ELF-1 (cell line): ENCODE results near the gene GNAZ.
"Not testable (repeated sequence)": the region's sequence is repeated elsewhere in the genome, so short reads cannot be mapped to it uniquely, and the experiment has no call there.

ENCODE experiments used
- DNase-seq: peaks from one replicate; pipeline ENCODE4 v3.0.0-alpha.2; 2016; ENCODE audit warnings: low read depth, low spot score

GNAZ gene

DNA sequence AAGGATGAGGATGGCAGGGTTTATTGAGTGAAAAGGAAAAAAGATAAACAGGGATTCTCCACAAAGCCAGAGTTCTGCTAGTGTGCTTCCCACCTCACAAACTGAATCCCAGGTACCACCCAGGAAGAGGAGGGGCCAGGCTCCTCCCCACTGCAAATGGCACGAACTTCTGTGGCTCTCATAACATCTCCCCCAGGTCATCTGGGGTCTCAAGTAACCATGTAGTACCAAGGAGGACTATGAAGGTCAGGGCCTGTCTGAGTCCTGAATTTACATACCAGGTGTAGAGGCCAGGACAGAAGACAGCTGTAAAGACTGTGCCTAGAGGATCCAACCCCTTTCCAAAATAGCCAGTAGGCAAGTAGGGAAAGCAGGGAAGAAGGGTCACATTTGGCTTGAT is 25.7 kb upstream of the GNAZ start:
- DNase-seq: no peak

DNA sequence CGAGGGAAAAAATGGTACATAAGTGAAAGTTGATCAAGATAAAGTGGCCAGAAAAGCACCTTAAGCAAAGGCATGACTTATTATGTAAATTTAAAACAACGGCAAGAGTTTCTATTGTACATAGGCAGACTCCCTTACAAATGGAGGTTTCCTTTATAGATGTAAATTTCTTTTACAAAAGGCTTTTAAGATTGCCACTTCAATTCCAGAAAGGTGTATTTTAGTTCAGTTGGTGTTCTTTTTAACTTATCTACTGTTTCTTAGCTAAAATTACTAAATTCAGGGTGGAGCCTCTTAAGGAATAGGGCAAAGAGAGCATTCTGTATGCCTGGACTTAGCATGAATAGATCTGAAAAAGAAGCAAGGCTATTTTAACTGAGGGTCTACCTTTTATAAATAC is 24.9 kb upstream of the GNAZ start:
- DNase-seq: no peak

DNA sequence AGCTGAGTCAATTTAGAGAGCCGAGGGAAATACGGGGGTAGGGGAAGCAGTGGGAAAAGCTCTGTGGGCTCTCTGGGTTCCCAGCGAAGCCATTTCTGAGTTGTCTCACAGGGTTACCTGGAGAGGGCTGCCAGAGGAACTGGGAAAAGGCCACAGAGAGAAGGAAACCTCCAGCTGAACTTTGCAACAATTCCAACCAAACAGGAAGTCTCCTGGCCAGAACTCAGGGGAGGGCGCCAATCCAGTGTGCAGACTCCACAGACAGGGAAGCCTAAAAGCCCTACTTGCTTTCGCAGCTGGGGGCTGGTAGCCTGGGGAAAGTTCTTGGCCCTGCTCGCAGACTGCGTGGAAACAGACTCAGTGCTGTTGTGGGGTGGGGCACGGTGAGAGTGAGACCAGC is 23.1 kb upstream of the GNAZ start:
- no peak for DNase-seq

DNA sequence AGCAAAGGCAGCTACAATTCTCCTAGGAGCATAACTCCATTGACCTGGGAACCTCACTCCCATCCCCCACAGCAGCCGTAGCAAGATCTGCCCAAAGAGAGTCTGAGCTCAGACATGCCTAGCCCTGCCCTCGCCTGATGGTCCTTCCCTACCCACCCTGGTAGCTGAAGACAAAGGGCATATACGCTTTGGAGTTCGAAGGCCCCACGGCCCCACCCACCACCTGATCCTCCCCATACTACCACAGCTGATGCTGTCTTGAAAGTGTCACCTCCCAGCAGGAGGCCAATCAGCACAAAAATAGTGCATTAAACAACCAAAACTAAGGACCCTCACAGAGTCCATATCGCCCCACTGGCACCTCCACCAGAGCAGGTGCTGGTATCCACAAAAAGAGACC is 22.6 kb upstream of the GNAZ start:
- no peak for DNase-seq

DNA sequence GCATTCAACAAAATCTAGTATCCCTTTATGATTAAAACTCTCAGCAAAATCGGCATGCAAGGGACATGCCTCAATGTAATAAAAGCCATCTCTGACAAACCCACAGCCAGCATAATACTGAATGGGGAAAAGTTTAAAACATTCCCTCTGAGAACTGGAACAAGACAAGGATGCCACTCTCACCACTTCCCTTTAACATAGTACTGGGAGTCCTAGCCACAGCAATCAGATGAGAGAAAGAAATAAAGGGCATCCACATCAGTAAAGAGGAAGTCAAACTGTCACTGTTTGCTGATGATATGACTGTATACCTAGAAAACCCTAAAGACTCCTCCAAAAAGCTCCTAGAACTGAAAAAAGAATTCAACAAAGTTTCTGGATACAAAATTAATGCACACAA is 19.8 kb upstream of the GNAZ start:
- DNase-seq: not testable (repeated sequence)

DNA sequence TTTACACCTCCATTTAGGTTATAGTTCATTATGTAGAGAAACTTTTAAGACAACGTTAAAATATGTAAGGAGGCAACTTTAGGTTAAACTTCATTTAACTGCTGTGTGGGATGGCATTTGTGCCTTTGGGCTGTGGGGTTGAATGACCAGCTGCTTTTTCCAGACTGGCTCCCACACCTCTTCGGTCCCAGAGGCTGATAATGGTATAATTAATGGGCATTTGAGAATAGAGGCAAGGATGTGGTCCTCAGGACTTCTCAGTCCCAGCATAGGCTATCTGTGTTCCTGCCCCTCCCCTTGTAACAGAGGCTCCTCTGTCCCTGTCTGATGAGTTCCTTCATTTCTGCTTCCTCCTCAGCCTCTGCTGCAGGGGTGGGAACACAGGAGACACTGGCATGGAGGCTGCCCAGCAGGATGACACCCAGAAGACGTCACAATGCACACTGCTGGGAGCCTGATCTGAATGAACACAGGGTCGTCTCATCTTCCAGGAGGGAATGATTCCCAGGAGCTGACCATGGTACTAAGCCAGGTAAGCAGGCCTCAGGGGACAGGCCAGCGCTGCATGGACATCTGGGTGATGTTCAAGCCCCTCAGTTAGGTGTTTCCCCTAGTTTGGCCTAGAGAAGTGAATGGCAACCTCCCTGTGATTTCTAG is 17.1 kb upstream of the GNAZ start:
- peak; percentile 4 for DNase-seq

DNA sequence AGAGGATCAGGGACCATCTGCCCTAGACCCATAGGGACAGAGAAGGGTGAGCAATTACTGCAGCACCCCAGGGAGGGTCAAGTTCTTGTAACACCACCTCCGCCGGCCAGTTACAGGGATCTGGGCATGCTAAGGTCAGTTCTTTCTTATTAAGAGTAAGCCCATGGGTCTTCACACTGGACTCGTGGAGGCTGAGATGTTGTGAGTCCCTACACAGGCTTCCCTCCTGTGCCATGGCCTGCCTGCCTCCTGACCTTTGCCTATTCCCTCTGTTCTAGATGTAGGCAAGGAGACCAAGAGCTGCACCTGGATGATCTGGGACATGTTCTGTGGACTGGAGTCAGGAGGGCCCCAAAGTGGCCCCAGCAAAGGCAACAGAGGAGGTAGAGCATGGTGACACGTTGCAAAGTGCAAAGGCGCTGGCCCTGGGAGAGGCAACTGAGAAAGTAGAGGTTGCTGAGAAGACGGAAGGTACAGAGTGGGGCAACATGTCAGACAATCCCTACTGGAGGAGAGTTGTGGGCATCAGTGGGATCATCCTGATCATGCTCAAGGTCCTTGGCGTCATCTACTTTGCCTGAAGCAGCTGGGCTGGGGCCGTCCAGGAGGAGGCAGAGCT is 16.3 kb upstream of the GNAZ start:
- no peak for DNase-seq

DNA sequence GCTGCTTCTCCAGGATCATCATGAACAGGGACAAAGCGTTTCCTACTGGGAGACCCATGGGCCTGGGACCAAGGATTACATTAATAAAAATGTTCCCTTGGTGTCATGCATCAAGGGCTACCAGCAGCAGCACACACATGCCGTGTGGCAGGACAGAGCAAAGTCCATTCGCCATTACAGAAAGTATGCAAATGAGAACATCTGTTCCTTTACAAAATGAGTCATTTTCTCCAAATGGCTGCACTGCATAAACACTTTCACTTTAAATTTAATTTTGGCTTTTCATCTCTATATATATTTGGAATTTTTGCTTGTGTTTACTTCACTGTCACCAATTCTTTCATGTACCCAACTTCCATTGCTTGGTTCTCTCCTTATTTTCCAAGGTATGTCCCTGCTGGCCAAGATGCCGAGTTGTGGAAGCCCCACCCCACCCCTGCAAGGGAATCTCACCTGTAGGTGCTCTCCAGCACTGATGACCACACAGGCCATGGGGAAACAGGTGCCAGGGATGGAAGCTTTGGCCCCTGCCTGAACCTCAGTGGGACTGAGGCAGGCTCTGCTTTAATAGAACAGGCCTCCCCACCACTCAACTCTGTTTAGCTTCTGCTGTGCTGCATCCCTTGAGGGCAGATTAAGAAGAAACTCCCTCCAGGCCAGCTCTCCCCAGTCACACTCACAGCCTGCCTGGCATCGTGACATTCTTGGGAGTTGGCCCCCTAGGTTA is 15.6 kb upstream of the GNAZ start:
- no peak for DNase-seq

DNA sequence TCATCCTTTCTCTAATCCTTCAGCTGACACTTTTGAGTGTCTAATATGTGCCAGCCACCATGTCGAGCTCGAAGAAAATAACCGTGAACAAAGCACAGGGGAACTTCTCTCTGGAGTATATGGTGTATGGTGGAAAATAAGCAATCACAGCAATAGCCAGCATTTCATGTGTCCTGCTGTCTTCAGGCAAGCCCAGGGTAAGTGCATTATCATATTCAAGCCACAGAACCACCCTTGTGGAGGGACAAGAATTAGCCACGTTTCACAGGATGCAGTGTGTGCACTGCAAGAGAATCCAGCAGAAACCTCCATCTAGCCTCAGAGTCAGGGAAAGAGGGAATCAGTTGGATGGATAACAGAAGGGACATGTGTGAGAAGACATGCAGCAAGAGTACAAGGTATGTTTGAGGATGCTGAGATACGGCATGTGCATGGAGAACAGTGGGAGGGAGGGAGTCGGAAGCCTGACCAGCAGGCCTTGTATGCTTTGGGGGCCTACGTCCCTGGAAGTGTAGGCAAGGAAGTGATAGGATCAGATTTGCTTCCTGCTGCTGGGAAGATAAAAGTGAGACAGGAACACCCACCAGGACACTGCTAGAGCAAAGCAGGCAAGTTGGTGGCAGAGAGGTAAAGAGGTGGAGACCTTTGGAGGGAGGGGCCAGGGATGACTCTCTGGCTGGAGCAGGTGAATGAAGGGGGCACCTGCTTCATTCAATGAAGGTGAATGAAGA is 14.7 kb upstream of the GNAZ start:
- DNase-seq: no peak

DNA sequence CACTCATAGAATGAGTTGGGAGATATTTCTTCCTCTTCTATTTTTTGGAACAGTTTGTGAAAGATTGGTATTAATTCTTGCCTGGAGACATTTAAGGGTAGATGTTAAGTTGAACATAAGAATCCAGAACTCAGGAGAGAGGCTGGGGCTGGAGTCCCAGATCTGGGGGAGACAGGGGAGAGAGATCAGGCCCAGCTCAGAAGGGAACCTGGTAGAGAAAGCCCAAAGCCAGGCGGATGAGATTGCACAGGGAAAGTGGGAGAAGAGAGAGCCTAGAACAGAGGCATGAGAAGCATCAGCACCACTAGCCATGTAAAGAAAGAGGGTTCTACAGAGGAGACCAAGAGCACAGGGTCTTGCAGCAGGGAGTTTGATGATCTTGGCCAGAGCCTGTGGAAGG is 13.0 kb upstream of the GNAZ start:
- DNase-seq: no peak

DNA sequence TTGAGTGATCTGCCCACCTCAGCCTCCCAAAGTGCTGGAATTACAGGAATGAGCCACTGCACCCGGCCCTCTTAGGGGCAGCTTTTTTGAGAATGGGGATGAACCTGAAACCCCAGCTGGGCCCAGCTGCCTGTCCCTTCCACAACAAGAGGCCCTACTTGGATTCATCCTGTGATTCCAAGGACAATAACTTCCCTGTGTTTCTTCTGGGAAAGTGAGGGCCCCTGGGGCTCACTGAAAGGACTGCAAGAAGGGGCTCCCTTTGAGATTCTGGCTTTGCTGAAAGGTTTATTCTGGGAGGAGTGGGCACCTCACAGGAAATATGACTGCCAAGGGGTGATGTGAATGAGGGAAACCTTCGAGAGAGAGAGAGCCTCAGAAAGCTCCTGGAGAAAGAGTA is 12.3 kb upstream of the GNAZ start:
- DNase-seq: no peak

DNA sequence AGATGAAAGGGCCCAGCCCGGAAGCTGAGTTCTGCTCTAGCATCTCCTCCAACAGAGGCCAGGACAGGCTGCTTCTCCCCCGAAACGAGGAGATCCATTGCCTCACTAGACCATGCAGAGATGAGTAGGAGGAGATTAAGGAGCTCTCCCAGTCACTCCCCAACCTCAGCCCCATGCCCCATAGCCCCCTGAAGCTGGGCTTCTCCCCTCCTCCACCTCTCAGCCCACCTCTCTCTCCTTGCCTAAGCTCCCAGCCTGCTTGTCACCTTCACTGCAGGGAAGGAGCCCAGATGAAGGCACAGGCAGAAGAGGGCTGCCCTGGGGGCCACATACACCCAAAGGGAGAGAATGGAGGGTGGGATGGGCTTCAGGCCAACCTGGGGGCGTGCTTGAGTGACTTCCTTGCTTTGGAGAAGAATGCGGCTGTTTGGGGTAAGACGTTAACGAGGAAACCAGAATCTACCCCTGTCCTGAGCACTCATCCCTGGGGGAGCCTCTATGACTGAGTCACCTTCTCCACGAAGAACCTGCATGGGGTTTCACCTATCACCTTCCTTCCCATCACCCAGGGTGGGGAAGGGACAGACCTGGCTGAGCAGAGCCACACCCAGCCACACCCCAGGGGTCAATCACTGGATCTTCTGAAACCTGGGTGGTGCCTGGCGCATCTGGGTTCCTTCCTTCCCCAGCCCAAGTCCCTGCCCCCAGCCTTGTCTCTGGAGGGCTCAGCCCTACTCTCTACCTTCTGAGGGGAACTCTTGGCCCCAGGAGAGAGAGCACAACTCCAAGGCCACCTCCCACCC is 11.6 kb upstream of the GNAZ start:
- DNase-seq: no peak

DNA sequence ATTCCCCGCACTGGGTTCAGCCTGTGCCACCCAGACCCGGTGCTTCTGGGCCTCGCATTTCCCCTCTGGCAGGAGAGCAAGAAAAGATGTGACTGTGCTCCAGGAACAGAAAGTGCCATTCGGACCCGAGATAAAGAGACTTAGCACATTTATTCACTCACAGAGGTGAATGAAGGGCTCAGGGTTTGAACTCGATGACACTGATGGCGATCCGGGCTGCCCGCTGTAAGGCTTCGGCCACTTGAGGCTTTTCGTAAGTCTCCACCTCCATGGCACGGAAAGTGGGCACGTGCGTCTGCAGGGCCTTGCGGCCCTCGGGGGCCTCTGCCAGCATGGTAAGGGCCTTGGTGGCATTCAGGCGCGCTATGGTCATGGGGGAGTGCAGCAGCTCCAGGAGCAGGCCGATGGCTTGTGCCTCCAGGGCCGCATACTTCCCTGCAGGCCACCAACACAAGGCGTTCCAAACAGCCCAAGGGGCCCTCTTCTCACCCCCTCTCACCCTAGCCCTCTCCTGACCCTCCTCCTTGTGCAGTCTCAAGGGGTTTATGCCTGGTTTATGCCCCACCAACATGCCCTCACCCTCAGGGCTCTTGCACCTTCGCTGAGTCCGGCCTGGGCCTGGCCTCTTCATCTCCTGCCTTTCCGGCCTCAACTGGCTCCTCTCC is 10.9 kb upstream of the GNAZ start:
- DNase-seq: no peak

DNA sequence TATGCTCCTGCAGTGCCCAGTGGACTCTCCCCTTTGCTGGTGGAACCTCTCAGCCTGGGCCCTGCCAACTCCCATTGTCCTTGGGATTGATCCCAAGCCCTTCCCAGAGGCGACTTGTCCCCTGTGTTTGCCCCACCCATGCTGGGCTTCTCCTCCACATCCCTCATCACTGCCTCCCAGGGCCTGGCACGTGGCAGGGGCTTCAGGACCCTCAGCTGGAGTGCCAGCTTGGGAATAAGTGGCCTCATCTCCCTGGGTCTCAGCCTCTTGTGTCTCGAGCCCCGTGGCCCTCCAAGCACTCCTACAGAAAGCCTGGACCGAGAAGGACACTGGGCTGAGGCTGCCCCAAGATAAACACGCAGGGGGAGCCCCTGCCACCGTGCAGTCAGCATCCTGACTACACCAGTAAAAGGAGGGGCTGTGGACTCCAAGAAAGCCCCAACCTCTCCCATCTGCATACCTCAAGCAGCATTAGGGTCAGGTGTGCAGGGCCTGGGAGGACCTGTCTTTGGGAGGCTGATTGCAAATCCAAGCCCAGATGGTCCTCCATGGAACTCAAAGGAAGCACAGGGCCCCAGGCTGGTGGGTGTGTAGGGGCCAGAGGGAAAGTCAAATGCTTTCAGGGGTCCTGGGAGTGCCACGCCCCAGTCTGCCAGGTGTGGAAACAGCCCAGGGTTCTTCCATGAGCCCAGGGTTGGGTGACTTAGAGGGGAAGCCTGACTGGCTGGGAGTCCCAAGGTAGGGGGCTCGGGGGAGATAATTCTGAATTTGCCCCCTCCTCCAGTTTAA is 9.5 kb upstream of the GNAZ start:
- DNase-seq: no peak

DNA sequence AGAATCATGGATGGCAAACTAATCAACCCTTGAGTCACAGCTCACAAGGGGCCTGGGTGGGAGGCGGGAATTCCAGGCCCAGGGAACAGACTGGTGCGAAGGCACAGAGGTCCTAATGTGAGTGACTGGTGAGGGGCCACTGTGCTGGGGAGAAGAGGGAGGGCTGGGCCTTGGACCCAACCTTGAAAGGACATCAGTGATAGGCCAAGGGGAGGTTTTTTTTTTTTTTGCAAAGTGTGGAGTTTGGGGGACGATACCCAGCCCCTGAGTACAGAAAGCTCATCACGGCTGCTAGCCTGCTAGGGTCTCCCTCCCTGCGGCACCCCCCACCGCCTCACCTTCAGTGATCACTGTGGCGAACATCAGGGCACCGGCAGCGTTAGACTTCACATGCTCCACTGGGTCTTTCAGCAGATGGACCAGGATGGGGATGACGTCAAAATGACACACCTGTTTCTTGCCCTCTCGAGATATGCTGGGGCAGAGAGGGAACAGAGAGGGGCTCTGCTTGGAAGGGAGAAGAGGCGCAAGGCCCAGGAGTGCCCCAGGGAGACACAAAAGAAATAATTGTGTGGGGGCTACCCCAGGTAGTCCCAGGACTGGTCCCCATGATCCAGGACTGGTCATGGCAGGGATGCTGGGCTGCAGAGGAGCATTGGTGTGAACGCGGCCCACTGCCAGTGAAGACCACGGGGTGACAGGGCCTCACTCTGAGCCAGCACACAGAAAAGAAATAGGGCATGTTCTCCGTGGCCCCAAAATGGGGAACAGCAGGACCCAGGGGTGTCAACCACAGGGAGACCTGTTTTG is 8.6 kb upstream of the GNAZ start:
- no peak for DNase-seq

DNA sequence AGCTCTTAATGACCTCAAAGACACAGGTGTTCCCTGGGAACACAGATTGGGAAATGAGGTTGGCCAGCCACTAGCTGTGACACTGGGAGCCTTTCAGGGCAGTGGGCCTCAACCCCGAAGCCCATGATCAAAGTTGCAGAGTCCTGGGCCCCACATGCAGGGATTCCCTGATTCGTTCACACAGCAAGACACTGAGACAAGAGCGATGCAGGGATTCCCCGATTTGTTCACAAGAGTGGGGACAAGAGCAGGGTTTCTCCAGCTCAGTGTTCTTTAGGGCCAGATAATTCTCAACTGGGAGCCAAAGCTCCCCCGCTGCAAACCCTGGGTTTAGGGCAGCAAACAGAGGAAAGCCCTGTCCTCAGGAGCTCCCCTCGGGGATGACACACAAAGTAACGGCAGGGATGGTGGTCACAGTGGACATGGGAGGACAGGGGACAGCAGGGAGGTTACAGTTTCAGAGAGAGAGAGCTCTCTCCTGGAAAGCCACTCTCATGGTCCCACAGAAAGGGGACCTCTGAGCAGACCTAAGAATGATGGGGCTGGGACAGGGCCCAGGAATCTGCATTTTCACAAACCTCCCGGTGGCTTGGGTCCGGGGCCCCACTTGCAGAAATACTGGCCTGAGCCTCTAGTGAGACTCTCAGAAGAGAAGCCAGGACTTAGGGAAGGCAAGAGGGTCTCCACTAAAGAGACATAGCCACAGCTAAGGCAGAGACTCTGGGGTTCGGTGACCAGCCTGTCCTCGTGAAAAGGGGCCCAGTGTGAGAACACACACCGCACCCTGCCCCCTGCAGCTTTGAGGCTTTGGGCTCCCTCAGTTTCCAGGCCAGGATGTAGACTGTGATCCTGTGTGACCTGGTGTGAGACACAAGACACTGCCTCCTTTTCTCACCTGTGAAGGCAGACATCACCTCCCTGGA is 7.4 kb upstream of the GNAZ start:
- no peak for DNase-seq

DNA sequence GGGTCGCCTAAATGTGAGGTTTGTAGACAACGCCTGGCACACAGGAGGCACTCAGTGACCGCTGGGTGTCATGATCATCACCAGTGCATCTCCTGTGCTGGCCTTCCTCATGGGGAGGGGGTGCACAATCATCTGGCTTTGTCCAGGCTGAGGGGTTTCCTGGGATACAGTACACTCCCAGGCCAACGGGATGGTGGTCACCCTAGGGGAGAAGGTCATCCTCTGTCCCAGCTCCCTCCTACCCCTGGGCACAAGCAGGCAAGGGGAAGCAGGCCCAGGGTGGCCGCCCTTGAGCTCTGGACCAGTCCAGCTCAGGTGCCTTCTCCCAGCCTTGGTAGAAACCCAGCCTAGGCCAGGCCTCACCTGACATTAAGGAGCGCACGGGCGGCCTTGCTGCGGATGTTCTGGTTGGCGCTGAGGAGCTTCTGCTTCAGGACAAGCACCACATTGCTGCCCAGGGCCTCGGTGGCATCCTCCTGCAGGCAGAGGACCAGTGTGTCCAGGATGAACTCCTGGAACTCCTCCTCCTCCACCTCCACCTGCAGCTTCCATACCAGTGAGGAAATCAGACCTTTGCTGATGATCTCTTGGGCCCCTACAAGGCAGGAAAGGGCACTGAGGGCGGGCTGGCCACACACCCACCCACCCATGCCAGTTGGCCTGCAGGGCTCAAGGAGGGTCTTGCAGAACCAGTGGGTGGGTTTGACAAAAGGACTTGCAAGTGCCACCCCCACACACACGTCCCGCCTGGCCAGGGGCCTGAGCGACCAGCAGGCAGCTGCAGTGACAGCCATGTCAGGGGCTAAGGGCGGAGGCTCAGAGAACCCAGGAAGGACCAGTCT is 6.6 kb upstream of the GNAZ start:
- no peak for DNase-seq
